PC-3 (cell line): ENCODE results near the gene RAB42.

Experiments
- EZH2 ChIP-seq: fragments of 300-600 bp; sonication (generic); IDR thresholded peaks from one replicate; pipeline ENCODE4 v1.6.1; 2017; ENCODE audit warnings: antibody characterized with exemption, mild to moderate bottlenecking, low read length; ENCODE audit not compliant: unreplicated experiment
- EZH2phosphoT487 ChIP-seq: fragments of 300-600 bp; sonication (generic); IDR thresholded peaks from 2 replicates; pipeline ENCODE4 v1.6.1; 2018; ENCODE audit warnings: mild to moderate bottlenecking, antibody characterized with exemption, low read length, borderline replicate concordance
- TF ChIP-seq, protein P1 (sequence below): fragments of 300-600 bp; sonication (generic); conservative IDR thresholded peaks from 2 replicates; pipeline ENCODE4 v1.5.1; 2017; ENCODE audit warnings: antibody characterized with exemption, low read depth, mild to moderate bottlenecking, low read length

DNA sequence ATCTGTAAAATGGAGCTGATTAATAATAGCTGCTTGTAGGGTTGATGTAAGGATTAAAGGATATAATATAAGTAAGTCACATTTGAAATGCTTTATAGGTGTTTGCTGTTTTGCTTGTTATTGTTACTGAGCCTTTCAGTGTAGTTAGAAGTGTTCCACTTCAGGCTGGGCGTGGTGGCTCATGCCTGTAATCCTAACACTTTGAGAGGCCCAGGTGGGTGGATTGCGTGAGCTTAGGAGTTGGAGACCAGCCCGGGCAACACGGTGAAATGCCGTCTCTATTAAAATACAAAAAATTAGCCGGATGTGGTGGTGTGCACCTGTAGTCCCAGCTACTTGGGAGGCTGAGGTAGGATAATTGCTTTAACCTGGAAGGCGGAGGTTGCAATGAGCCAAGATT lies 27.0 kb upstream of the RAB42 start:
- TF ChIP-seq, protein P1, sequence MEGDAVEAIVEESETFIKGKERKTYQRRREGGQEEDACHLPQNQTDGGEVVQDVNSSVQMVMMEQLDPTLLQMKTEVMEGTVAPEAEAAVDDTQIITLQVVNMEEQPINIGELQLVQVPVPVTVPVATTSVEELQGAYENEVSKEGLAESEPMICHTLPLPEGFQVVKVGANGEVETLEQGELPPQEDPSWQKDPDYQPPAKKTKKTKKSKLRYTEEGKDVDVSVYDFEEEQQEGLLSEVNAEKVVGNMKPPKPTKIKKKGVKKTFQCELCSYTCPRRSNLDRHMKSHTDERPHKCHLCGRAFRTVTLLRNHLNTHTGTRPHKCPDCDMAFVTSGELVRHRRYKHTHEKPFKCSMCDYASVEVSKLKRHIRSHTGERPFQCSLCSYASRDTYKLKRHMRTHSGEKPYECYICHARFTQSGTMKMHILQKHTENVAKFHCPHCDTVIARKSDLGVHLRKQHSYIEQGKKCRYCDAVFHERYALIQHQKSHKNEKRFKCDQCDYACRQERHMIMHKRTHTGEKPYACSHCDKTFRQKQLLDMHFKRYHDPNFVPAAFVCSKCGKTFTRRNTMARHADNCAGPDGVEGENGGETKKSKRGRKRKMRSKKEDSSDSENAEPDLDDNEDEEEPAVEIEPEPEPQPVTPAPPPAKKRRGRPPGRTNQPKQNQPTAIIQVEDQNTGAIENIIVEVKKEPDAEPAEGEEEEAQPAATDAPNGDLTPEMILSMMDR = no peak
- TF ChIP-seq EZH2phosphoT487 = no peak
- no peak for TF ChIP-seq EZH2
